WTC11 (cell line): ENCODE measurements around the gene GGT6. TPM values are rescaled to one million over a fixed set of nuclear protein-coding genes. Genes with fewer than 3 reads are reported as not detected.

Source experiments
- ATAC-seq: fragments of 200-7000 bp; cut with Tn5 transposase; 2 replicates; pipeline ENCODE4 v1.10.0; 2021; ENCODE audit warnings: mild to moderate bottlenecking, moderate library complexity
- CTCF ChIA-PET: fragments of 300-600 bp; sonication (Branson Sonifier 250); formaldehyde crosslinking; loops from one replicate; lab custom pipeline; 2021; ENCODE audit warnings: antibody characterized with exemption; lab: Charles Lee
- POLR2A ChIA-PET: fragments of 350-600 bp; sonication (Branson Sonifier 250); formaldehyde crosslinking; loops from one replicate; lab custom pipeline; 2021; ENCODE audit warnings: antibody characterized with exemption; lab: Charles Lee
- DNase-seq: peaks from one replicate; pipeline ENCODE4 v3.0.0; 2021; ENCODE audit warnings: low spot score
- H3K27ac Mint-ChIP-seq: 2 replicates; pipeline ENCODE4 v1.8.0; 2021; ENCODE audit warnings: mixed read lengths
- H3K27me3 Mint-ChIP-seq: 2 replicates; pipeline ENCODE4 v1.8.0; 2021; ENCODE audit warnings: low read depth, mild to moderate bottlenecking, moderate library complexity, mixed read lengths
- H3K36me3 Mint-ChIP-seq: 2 replicates; pipeline ENCODE4 v1.8.0; 2021; ENCODE audit warnings: mixed read lengths
- H3K4me1 Mint-ChIP-seq: 2 replicates; pipeline ENCODE4 v1.8.0; 2022; ENCODE audit warnings: mixed read lengths
- H3K4me3 Mint-ChIP-seq: 2 replicates; pipeline ENCODE4 v1.8.0; 2021; ENCODE audit warnings: mild to moderate bottlenecking, moderate library complexity, mixed read lengths
- H3K9me3 Mint-ChIP-seq: 2 replicates; pipeline ENCODE4 v1.8.0; 2021; ENCODE audit warnings: mixed read lengths
- AR ChIP-seq: fragments of 250-450 bp; sonication (Bioruptor Pico); IDR thresholded peaks from 2 replicates; pipeline ENCODE4 v1.9.0; 2021; ENCODE audit warnings: mild to moderate bottlenecking
- CBFB ChIP-seq: sonication (generic); formaldehyde crosslinking; IDR thresholded peaks from 2 replicates; pipeline ENCODE4 v1.8.1; 2022; ENCODE audit warnings: mild to moderate bottlenecking, low read depth, missing genetic modification reagents
- CREM ChIP-seq: sonication (generic); formaldehyde crosslinking; IDR thresholded peaks from 2 replicates; pipeline ENCODE4 v1.8.1; 2022; ENCODE audit warnings: mild to moderate bottlenecking, missing genetic modification reagents, moderate library complexity
- ESRRA ChIP-seq: sonication (generic); formaldehyde crosslinking; IDR thresholded peaks from 2 replicates; pipeline ENCODE4 v1.8.1; 2022; ENCODE audit warnings: mild to moderate bottlenecking, missing genetic modification reagents, borderline replicate concordance
- FOXP1 ChIP-seq: sonication (generic); formaldehyde crosslinking; IDR thresholded peaks from 2 replicates; pipeline ENCODE4 v1.8.0; 2022; ENCODE audit warnings: missing genetic modification reagents, mild to moderate bottlenecking, moderate library complexity, borderline replicate concordance
- GRHL2 ChIP-seq: fragments of 250-450 bp; sonication (Bioruptor Pico); IDR thresholded peaks from 2 replicates; pipeline ENCODE4 v1.8.0; 2022; ENCODE audit warnings: mild to moderate bottlenecking, moderate library complexity; ENCODE audit not compliant: insufficient replicate concordance, severe bottlenecking
- HMGA2 ChIP-seq: fragments of 250-450 bp; sonication (Bioruptor Pico); IDR thresholded peaks from 2 replicates; pipeline ENCODE4 v1.4.0; 2021; ENCODE audit warnings: mild to moderate bottlenecking, moderate library complexity
- IRF1 ChIP-seq: sonication (generic); formaldehyde crosslinking; IDR thresholded peaks from 2 replicates; pipeline ENCODE4 v1.8.0; 2023; ENCODE audit warnings: missing genetic modification reagents
- IRF2 ChIP-seq: sonication (generic); formaldehyde crosslinking; IDR thresholded peaks from 2 replicates; pipeline ENCODE4 v1.8.0; 2022; ENCODE audit warnings: low read depth, missing genetic modification reagents, borderline replicate concordance
- KAT7 ChIP-seq: sonication (generic); formaldehyde crosslinking; IDR thresholded peaks from 2 replicates; pipeline ENCODE4 v1.8.1; 2023; ENCODE audit warnings: missing genetic modification reagents, mild to moderate bottlenecking, borderline replicate concordance
- MAX ChIP-seq: sonication (generic); formaldehyde crosslinking; IDR thresholded peaks from 2 replicates; pipeline ENCODE4 v1.8.0; 2022; ENCODE audit warnings: mild to moderate bottlenecking, missing genetic modification reagents
- NR1H2 ChIP-seq: sonication (generic); formaldehyde crosslinking; IDR thresholded peaks from 2 replicates; pipeline ENCODE4 v1.9.0; 2021; ENCODE audit warnings: mild to moderate bottlenecking, moderate library complexity, missing genetic modification reagents
- PRDM15 ChIP-seq: sonication (generic); formaldehyde crosslinking; IDR thresholded peaks from 2 replicates; pipeline ENCODE4 v1.8.0; 2022; ENCODE audit warnings: missing genetic modification reagents
- RELA ChIP-seq: sonication (generic); formaldehyde crosslinking; IDR thresholded peaks from 2 replicates; pipeline ENCODE4 v1.8.1; 2022; ENCODE audit warnings: missing genetic modification reagents, mild to moderate bottlenecking, borderline replicate concordance
- RORB ChIP-seq: fragments of 250-450 bp; sonication (Bioruptor Pico); IDR thresholded peaks from 2 replicates; pipeline ENCODE4 v1.9.0; 2021; ENCODE audit warnings: mild to moderate bottlenecking
- SMAD3 ChIP-seq: sonication (generic); formaldehyde crosslinking; IDR thresholded peaks from 2 replicates; pipeline ENCODE4 v1.8.0; 2022; ENCODE audit warnings: missing genetic modification reagents, mild to moderate bottlenecking, borderline replicate concordance
- TP53 ChIP-seq: sonication (generic); formaldehyde crosslinking; IDR thresholded peaks from 2 replicates; pipeline ENCODE4 v1.8.1; 2023; ENCODE audit warnings: mild to moderate bottlenecking, missing genetic modification reagents
- USF1 ChIP-seq: sonication (generic); formaldehyde crosslinking; IDR thresholded peaks from 2 replicates; pipeline ENCODE4 v1.8.0; 2022; ENCODE audit warnings: mild to moderate bottlenecking, missing genetic modification reagents
- ZNF423 ChIP-seq: fragments of 250-450 bp; sonication (Bioruptor Pico); IDR thresholded peaks from 2 replicates; pipeline ENCODE4 v2.1.2; 2022; ENCODE audit warnings: mild to moderate bottlenecking, moderate library complexity
- ZNF532 ChIP-seq: fragments of 250-450 bp; sonication (Bioruptor Pico); IDR thresholded peaks from 2 replicates; pipeline ENCODE4 v1.9.0; 2021; ENCODE audit warnings: mild to moderate bottlenecking, borderline replicate concordance
- total RNA-seq: library from RNA; stranded (reverse); gene quantifications from 3 replicates; pipeline ENCODE4 v1.2.3, GENCODE V29; 2021
- TF ChIP-seq, protein P1 (sequence below): sonication (generic); formaldehyde crosslinking; IDR thresholded peaks from 2 replicates; pipeline ENCODE4 v1.8.0; 2022; ENCODE audit warnings: mild to moderate bottlenecking, missing genetic modification reagents
- TF ChIP-seq, protein P2 (sequence below): sonication (generic); formaldehyde crosslinking; IDR thresholded peaks from 2 replicates; pipeline ENCODE4 v1.8.1; 2022; ENCODE audit warnings: low read depth, missing genetic modification reagents, borderline replicate concordance

GGT6 gene
- total RNA-seq, 1 experiment from 2014 or later = 0.07 TPM

- peak; percentile 60 for DNase-seq
- Mint-ChIP-seq H3K27ac (no peak overlapping the region), H3K27me3 (no peaks in the 10 kb centered on the region; the same call in none of the 2 replicates), H3K9me3 (no peaks in the 10 kb centered on the region), H3K4me1 (peaks cover 25% of the 10 kb centered on the region), H3K36me3 (no peaks in the 10 kb centered on the region), H3K4me3 (no peak overlapping the region)
- peak; percentile 90 for ATAC-seq
- ChIA-PET POLR2A (interaction anchor here (0.6 to 1.4 kb wide), 2 partner anchors 34 to 114 kb away, joined by 3 to 4 read pairs; no protein-coding TSS in a partner anchor), CTCF (interaction anchor here (0.5 to 3.5 kb wide), 6 partner anchors 10 to 133 kb away, joined by 3 to 38 read pairs (median 4); partner anchors contain the start of gene MYBBP1A)
- TF ChIP-seq ESRRA (CRISPR knock-in tag) = no peak
- TF ChIP-seq IRF1 (CRISPR knock-in tag) = no peak
- TF ChIP-seq GRHL2 (CRISPR knock-in tag) = no peak
- TF ChIP-seq KAT7 (CRISPR knock-in tag) = no peak
- TF ChIP-seq CBFB (CRISPR knock-in tag) = no peak
- no peak for TF ChIP-seq IRF2 (CRISPR knock-in tag)
- no peak for TF ChIP-seq ZNF532 (CRISPR knock-in tag)
- no peak; the same call in 1 of the 2 replicates for TF ChIP-seq TP53
- no peak for TF ChIP-seq USF1 (CRISPR knock-in tag)
- TF ChIP-seq FOXP1 (CRISPR knock-in tag) = 0 out of 2 replicates have a peak, but pooled peaks have one; percentile 7
- TF ChIP-seq HMGA2 = no peak
- no peak for TF ChIP-seq AR
- no peak for TF ChIP-seq MAX
- TF ChIP-seq RORB = no peak
- no peak for TF ChIP-seq NR1H2 (CRISPR knock-in tag)
- no peak for TF ChIP-seq RELA (CRISPR knock-in tag)
- no peak for TF ChIP-seq SMAD3
- TF ChIP-seq, protein P1, sequence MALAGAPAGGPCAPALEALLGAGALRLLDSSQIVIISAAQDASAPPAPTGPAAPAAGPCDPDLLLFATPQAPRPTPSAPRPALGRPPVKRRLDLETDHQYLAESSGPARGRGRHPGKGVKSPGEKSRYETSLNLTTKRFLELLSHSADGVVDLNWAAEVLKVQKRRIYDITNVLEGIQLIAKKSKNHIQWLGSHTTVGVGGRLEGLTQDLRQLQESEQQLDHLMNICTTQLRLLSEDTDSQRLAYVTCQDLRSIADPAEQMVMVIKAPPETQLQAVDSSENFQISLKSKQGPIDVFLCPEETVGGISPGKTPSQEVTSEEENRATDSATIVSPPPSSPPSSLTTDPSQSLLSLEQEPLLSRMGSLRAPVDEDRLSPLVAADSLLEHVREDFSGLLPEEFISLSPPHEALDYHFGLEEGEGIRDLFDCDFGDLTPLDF (CRISPR knock-in tag) = no peak
- TF ChIP-seq, protein P2, sequence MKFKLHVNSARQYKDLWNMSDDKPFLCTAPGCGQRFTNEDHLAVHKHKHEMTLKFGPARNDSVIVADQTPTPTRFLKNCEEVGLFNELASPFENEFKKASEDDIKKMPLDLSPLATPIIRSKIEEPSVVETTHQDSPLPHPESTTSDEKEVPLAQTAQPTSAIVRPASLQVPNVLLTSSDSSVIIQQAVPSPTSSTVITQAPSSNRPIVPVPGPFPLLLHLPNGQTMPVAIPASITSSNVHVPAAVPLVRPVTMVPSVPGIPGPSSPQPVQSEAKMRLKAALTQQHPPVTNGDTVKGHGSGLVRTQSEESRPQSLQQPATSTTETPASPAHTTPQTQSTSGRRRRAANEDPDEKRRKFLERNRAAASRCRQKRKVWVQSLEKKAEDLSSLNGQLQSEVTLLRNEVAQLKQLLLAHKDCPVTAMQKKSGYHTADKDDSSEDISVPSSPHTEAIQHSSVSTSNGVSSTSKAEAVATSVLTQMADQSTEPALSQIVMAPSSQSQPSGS (CRISPR knock-in tag) = no peak
- TF ChIP-seq PRDM15 = no peak
- TF ChIP-seq ZNF423 = peak; percentile 93
- TF ChIP-seq CREM (CRISPR knock-in tag) = 0 out of 2 replicates have a peak, but pooled peaks have one; percentile 32
These were observed 16.4 kb upstream of the GGT6 start for GRCh38 chr17:4576729-4577322.
